Right cardiac atrium (tissue), 5 donors: ENCODE measurements around the gene USO1. TPM values are rescaled to one million over a fixed set of nuclear protein-coding genes. Genes with fewer than 3 reads are reported as not detected.

ENCODE experiments used
- ATAC-seq, 2 donors: fragments of 200-7000 bp; cut with Tn5 transposase; one replicate each; pipeline versions ENCODE4 v1.8.0 to v1.9.1; 2020; ENCODE audit warnings: moderate library complexity in 2 of 2, mild to moderate bottlenecking in 1 of 2
- DNase-seq, 3 donors: peaks; one replicate each; pipeline ENCODE4 v3.0.0-alpha.2; 2020
- H3K27ac ChIP-seq: one replicate; pipeline ENCODE4 v1.5.1; 2013; ENCODE audit warnings: mild to moderate bottlenecking, low read length, control low read depth, moderate library complexity
- H3K27me3 ChIP-seq: one replicate; pipeline ENCODE4 v1.6.1; 2013; ENCODE audit not compliant: control insufficient read depth, insufficient read depth
- H3K4me1 ChIP-seq: one replicate; pipeline ENCODE4 v1.6.1; 2013; ENCODE audit warnings: low read length; ENCODE audit not compliant: control insufficient read depth, insufficient read depth
- H3K4me3 ChIP-seq: one replicate; pipeline ENCODE4 v1.5.1; 2013; ENCODE audit warnings: low read length, control low read depth
- H3K9me3 ChIP-seq: one replicate; pipeline ENCODE4 v1.6.1; 2013; ENCODE audit warnings: low read length; ENCODE audit not compliant: control insufficient read depth
- WGBS: extraction: QIAGEN DNeasy Blood & Tissue Kit; methylation state at CpG from one replicate; pipeline ENCODE4 v1.1.7; 2013; 5-methylcytosine and 5-hydroxymethylcytosine counted together
- intact Hi-C, 4 donors: fragments of 100-400 bp; cut with DNase I; formaldehyde crosslinking; loops; one replicate each; pipeline versions ENCODE4 v1.11.0 to v1.14.0; 2022 to 2023
- polyA plus RNA-seq: library from polyadenylated mRNA; stranded (reverse); fragments of 200-250 nt; gene quantifications from one replicate; pipeline ENCODE4 v1.2.3, GENCODE V29; 2013
- total RNA-seq, 4 donors: library from RNA; stranded (reverse); fragmentation: NEBNext Ultra II Directional; extraction: Animal tissue kit (Norgen Biotek cat#: 25700); gene quantifications; one replicate each; pipeline ENCODE4 v1.2.1, GENCODE V29; 2021
- donor health status: healthy with polysubstance abuse.
- donor health status: DM: no; HTN: yes; CAD: no.
- donor health status: DM: no; HTN: no; CAD: no.
- donor health status: DM: no; HTN: yes; CAD: no; lungs with severe emphysema.
- donor health status: DM: yes; HTN: yes; CAD: no.

Gene USO1
- total and polyA plus RNA-seq, 5 donors: 47.4 to 103 (median 98.1) TPM

DNA sequence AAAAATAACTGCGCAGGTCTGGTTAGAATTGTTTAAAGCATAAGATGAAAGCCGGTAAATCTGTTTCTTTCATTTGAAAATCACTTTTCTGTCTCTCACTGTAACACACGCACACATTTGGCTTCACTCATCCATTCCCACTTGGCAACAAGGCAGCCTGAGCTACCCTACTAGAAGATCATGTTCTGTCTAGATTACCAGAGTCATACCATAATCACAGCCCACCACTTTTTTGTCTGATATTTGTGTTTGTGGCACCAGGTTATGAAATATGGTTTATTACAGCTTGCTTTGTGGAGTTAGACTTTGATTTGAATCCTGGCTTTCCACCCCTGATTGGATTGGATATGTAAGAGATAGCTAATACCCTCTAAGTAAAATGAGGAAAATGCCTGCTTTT is 2.2 kb downstream of the USO1 start:
- intact Hi-C loops: loop anchor here in 2 of 4 donors (10.0 kb wide), 1 partner anchor 52 kb away; the partner anchor contains the start of gene G3BP2 (in 2 of the 2)
- peak overlapping the region; percentile 77 for H3K27ac ChIP-seq
- peaks cover 2% of the 10 kb centered on the region for H3K4me1 ChIP-seq
- H3K27me3 ChIP-seq: no peaks in the 10 kb centered on the region
- ATAC-seq: no peak
- H3K9me3 ChIP-seq: no peaks in the 10 kb centered on the region
- H3K4me3 ChIP-seq: peak overlapping the region; percentile 75
- 56% methylated on average over 3 of the region's 3 CpGs for WGBS
- no peak for DNase-seq

DNA sequence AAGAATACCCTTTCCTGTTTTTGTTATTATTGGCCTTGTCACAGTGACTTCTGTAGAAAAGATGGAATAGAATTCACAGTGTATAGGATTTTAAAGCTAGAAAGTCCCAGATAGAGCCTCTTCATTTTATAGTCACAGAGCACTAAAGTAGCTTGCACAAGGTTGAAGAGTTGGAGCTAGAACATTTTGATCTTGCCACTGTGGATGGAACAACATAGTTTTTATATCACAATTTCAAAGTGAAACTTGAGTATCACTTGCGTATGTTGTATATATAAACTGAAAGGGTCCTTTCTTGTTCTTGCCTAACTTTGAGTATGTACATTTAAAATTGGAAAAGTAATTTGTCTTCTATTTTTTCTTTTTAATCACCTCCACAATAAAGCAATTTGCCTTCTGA is 2.7 kb downstream of the USO1 start:
- peak overlapping the region; percentile 75 for H3K4me3 ChIP-seq
- no peak for DNase-seq
- no peak for ATAC-seq
- H3K27me3 ChIP-seq: no peaks in the 10 kb centered on the region
- H3K9me3 ChIP-seq: no peaks in the 10 kb centered on the region
- 62% methylated on average over 1 of the region's 1 CpG for WGBS
- intact Hi-C loops: loop anchor here in 2 of 4 donors (10.0 kb wide), 1 partner anchor 52 kb away; the partner anchor contains the start of gene G3BP2 (in 2 of the 2)
- H3K4me1 ChIP-seq: peaks cover 2% of the 10 kb centered on the region
- no peak overlapping the region for H3K27ac ChIP-seq

DNA sequence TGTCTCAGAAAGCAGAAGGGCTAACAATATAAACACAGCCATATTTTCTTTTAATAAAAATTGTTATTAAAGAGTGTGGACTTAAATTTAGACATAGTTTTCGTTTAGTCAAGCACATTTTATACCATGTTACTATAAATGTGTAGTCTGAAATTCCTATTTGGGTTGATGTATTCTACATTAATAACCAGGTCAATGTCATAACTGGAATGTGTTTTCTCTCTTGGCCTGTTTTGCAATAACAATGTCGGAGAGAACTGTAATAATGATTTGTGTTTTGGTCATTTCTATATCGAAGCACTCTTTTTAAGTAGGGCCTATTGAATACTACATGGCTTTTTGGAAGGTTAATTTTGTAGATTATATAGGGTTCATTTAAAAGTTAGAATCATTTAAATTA is 5.5 kb downstream of the USO1 start:
- H3K9me3 ChIP-seq: no peaks in the 10 kb centered on the region
- H3K27me3 ChIP-seq: no peaks in the 10 kb centered on the region
- intact Hi-C loops: loop anchor here in 2 of 4 donors (10.0 kb wide), 1 partner anchor 55 kb away; the partner anchor contains the start of gene G3BP2 (in 2 of the 2)
- peaks cover 2% of the 10 kb centered on the region for H3K4me1 ChIP-seq
- no peak for DNase-seq
- no peak overlapping the region for H3K4me3 ChIP-seq
- ATAC-seq: no peak
- 34% methylated on average over 3 of the region's 3 CpGs for WGBS
- no peak overlapping the region for H3K27ac ChIP-seq

DNA sequence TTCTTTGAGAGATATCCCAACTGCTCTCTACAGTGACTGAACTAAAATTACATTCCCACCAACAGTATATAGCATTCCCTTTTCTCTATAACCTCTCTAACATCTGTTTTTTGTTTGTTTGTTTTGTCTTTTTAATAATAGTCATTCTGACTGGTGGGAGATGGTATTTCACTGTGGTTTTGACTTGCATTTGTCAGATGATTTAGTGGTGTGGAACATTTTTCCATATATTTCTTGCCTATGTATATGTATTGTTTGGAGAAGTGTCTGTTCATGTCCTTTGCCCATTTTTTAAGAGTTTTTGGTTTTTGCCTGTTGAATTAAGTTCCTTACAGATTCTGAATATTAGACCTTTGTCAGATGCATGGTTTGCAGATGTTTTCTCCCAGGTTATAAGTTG is 9.0 kb downstream of the USO1 start:
- intact Hi-C loops: no loop called here
- ATAC-seq (no peak), DNase-seq (no peak)
- peaks cover 5% of the 10 kb centered on the region for H3K4me1 ChIP-seq
- H3K4me3 ChIP-seq: no peak overlapping the region
- H3K27ac ChIP-seq: no peak overlapping the region
- H3K9me3 ChIP-seq: no peaks in the 10 kb centered on the region
- H3K27me3 ChIP-seq: no peaks in the 10 kb centered on the region

DNA sequence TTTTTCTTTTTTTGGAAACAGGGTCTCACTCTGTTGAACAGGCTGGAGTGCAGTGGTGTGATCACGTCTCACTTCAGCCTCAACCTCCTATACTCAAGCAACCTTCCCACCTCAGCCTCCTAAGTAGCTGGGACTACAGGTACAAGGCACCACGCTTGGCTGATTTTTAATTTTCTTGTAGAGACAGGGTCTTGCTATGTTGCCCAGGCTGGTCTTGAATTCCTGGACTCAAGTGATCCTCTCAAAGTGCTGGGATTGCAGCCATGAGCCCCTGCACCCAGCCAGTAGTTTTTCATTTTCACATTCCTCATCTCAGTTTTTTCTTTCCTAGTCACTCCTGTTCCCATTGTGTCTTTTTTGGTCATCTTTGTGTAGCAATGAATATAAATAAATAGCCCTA is 11.1 kb downstream of the USO1 start:
- Histone ChIP-seq H3K4me1 (peaks cover 4% of the 10 kb centered on the region), H3K9me3 (no peaks in the 10 kb centered on the region), H3K27me3 (no peaks in the 10 kb centered on the region), H3K27ac (no peak overlapping the region), H3K4me3 (no peak overlapping the region)
- intact Hi-C loops: no loop called here
- no peak for ATAC-seq
- DNase-seq: no peak
- 96% methylated on average over 2 of the region's 2 CpGs for WGBS

DNA sequence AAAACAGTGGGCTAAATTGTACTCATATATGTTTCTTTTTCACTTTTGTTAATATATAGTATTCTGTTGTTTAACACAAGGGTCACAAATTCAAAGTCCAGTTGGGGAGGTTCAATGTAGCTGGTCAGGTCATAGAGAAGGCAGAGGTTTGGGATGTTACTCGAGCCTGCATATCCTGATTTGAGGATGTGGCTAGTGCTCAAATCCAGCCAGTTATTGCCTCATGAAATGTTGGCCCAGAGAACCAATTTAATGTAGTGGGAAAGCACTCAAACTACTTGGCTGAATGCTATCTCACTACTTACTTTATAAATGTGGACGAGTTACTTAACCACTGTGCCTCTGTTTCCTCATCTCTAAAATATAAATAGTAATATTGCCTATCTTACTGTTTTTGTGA is 12.5 kb downstream of the USO1 start:
- no peak overlapping the region for H3K4me3 ChIP-seq
- no peaks in the 10 kb centered on the region for H3K27me3 ChIP-seq
- DNase-seq (no peak), ATAC-seq (peak; percentile 56 to 77)
- no peak overlapping the region for H3K27ac ChIP-seq
- H3K9me3 ChIP-seq: no peaks in the 10 kb centered on the region
- 29% methylated on average over 2 of the region's 2 CpGs for WGBS
- peaks cover 4% of the 10 kb centered on the region for H3K4me1 ChIP-seq
- intact Hi-C loops: no loop called here

DNA sequence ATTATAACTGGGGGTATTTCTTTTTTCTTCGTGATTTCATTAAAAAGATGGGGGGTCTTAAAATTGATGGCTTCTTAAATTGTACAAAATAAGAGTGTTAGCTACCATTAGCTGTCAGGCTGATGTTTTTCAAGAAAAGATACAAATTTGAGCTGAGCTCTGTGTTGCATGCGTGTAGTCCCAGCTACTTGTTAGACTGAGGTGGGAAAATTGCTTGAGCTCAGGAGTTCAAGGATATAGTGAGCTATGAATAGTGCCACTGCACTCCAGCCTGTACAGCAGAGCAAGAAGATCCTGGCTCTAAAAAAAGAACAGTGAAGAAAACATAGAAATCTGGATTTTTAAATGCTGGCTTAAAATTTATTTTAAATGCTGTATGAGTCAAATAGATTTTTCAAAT is 13.0 kb downstream of the USO1 start:
- H3K4me3 ChIP-seq: no peak overlapping the region
- H3K27ac ChIP-seq: no peak overlapping the region
- no peaks in the 10 kb centered on the region for H3K9me3 ChIP-seq
- peak in 1 of 2 donors; percentile 62 for ATAC-seq
- peaks cover 4% of the 10 kb centered on the region for H3K4me1 ChIP-seq
- no peaks in the 10 kb centered on the region for H3K27me3 ChIP-seq
- intact Hi-C loops: no loop called here
- no peak for DNase-seq
- 67% methylated on average over 2 of the region's 2 CpGs for WGBS

DNA sequence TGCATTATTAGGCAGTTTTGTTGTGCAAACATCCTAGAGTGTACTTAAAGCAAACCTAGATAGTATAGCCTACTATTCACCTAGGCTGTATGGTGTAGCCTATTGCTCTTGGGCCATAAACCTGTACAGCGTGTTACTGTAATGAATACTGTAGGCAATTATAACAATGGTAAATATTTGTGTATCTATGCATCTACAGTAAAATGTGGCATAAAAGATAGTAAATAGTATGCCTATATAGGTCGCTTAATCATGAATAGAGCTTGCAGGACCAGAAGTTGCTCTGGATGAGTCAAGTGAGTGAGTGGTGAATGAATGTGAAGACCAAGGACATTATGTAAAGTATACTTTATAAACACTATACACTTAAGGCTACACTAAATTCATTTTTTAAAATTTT is 16.6 kb downstream of the USO1 start:
- no peaks in the 10 kb centered on the region for H3K27me3 ChIP-seq
- WGBS: 95% methylated on average over 2 of the region's 2 CpGs
- DNase-seq (no peak), ATAC-seq (no peak)
- peaks cover 4% of the 10 kb centered on the region for H3K4me1 ChIP-seq
- no peaks in the 10 kb centered on the region for H3K9me3 ChIP-seq
- intact Hi-C loops: no loop called here
- H3K27ac ChIP-seq: no peak overlapping the region
- H3K4me3 ChIP-seq: no peak overlapping the region

DNA sequence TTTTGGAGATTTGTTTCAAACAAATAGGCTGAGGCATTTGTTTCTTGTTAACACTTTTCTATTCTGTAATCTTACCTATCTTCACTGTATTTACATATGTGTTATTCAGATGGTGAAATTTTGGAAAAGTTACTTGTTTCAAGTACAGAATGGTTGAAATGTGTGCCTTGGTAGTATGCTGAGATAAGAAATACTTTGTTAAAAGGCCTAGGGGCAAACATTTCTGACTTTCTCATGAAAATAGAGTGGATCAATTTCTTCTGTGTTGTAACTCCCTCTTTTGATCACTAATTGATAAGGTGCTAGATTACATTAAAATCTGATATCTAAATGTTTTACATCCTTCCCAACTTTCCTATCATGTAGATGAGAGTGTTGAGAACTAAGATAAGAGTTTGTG is 18.1 kb downstream of the USO1 start:
- no peak for ATAC-seq
- intact Hi-C loops: no loop called here
- H3K27ac ChIP-seq: no peak overlapping the region

DNA sequence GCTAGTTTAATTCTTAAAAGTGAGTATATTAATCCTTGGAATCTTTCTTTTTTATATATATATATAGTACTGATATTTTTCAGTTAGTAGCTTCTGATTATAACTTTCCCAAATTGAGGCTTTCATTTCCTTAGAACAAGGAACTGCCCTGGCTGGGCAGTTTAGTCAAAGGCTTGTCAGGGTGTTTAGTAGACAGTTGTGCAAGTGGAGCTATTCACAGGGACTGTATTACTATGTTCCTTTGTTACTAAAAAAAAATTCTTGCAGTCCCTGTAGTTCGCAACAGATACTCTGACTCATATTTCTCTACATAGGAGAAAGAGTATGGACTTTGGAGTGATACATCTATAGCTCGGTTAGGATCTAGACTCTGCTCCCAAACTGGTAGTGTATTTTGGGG is 20.8 kb downstream of the USO1 start:
- intact Hi-C loops: no loop called here
- no peak for DNase-seq
- Histone ChIP-seq H3K4me1 (no peaks in the 10 kb centered on the region), H3K27ac (peak overlapping the region; percentile 57), H3K27me3 (no peaks in the 10 kb centered on the region), H3K4me3 (no peak overlapping the region), H3K9me3 (no peaks in the 10 kb centered on the region)
- ATAC-seq: peak; percentile 77 to 80
- 53% methylated on average over 2 of the region's 2 CpGs for WGBS

More for the DNA sequence above, 18.1 kb downstream of the USO1 start:
- no peak overlapping the region for H3K4me3 ChIP-seq
- H3K9me3 ChIP-seq: no peaks in the 10 kb centered on the region
- no peak for DNase-seq
- peaks cover 2% of the 10 kb centered on the region for H3K4me1 ChIP-seq
- no peaks in the 10 kb centered on the region for H3K27me3 ChIP-seq

DNA sequence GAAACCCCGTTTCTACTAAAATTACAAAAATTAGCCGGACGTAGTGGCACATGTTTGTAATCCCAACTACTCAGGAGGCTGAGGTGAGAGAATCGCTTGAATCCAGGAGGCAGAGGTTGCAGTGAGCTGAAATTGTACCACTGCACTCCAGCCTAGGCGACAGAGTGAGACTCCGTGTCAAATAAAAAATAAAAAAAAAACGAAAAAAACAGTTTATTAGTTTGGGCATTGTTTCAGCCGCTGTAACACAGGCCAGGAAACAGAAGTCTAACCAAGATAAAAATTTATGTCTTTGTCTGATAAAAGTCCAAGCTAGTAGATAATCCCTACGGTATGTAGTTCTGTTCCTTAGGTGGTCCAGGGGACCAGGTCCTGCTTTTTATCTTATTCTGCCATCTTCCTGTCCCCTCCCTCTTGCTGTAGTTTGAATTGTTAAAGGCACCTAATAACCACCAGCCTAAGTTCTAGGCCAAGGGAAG is 21.4 kb downstream of the USO1 start:
- Histone ChIP-seq H3K4me3 (no peak overlapping the region), H3K9me3 (no peaks in the 10 kb centered on the region), H3K27ac (no peak overlapping the region), H3K4me1 (no peaks in the 10 kb centered on the region), H3K27me3 (no peaks in the 10 kb centered on the region)
- DNase-seq (no peak), ATAC-seq (peak in 1 of 2 donors; percentile 51)
- 49% methylated on average over 9 of the region's 9 CpGs for WGBS
- intact Hi-C loops: no loop called here

DNA sequence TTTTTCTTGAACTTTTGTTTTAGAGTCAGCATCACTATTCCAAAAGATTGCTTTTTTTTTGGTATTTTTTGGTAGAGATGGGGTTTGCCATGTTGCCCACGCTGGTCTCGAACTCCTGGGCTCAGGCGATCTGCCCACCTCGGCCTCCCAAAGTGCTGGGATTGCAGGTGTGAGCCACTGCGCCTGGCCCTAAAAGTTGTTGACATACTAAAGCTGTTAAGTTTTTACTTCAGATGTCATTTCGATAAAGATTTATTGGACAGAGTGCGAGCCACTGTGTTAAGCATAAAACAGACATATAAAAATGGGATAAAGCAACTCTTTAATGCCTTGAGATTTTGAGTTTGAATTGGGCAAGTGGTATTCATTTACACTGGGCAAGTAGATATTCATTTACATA is 28.3 kb downstream of the USO1 start:
- DNase-seq: no peak
- 97% methylated on average over 7 of the region's 7 CpGs for WGBS
- H3K4me1 ChIP-seq: no peaks in the 10 kb centered on the region
- no peaks in the 10 kb centered on the region for H3K9me3 ChIP-seq
- intact Hi-C loops: no loop called here
- H3K27me3 ChIP-seq: no peaks in the 10 kb centered on the region
- no peak for ATAC-seq
- no peak overlapping the region for H3K27ac ChIP-seq
- no peak overlapping the region for H3K4me3 ChIP-seq
